Spleen (tissue), 11 donors: ENCODE data around the gene CARD19. TPM values are rescaled to one million over a fixed set of nuclear protein-coding genes. Genes with fewer than 3 reads are reported as not detected.

Experiments
- DNase-seq: peaks from one replicate; pipeline ENCODE4 v3.0.0-alpha.2; 2020
- H3K27ac ChIP-seq, 8 donors: fragments of 200-600 bp; sonication (generic) in 7 of 8; 1 replicate in 4 of 8; 2 replicates in 4 of 8; pipeline versions ENCODE4 v1.5.0 to v1.8.0; 2016 to 2021; ENCODE audit warnings: inconsistent platforms in 4 of 8, mild to moderate bottlenecking in 4 of 8, moderate library complexity in 1 of 8
- H3K27me3 ChIP-seq, 7 donors: fragments of 200-600 bp; sonication (generic) in 6 of 7; replicated peaks in 1 of 7; 1 replicate in 4 of 7; 2 replicates in 3 of 7; pipeline versions ENCODE4 v1.5.0 to v1.8.0; 2016 to 2021; ENCODE audit warnings: inconsistent platforms in 3 of 7, mild to moderate bottlenecking in 1 of 7
- H3K36me3 ChIP-seq, 6 donors: fragments of 200-600 bp; sonication (generic) in 5 of 6; 1 replicate in 4 of 6; 2 replicates in 2 of 6; pipeline versions ENCODE4 v1.5.0 to v1.8.0; 2016 to 2021; ENCODE audit warnings: inconsistent platforms in 2 of 6
- H3K4me1 ChIP-seq, 6 donors: fragments of 200-600 bp; sonication (generic) in 5 of 6; 1 replicate in 3 of 6; 2 replicates in 3 of 6; pipeline versions ENCODE4 v1.5.0 to v1.8.0; 2016 to 2021; ENCODE audit warnings: inconsistent platforms in 3 of 6
- H3K4me3 ChIP-seq, 8 donors: fragments of 200-600 bp; sonication (generic) in 7 of 8; 1 replicate in 4 of 8; 2 replicates in 4 of 8; pipeline versions ENCODE4 v1.5.0 to v1.8.0; 2016 to 2021; ENCODE audit warnings: inconsistent platforms in 4 of 8, mild to moderate bottlenecking in 4 of 8, moderate library complexity in 2 of 8
- H3K9me3 ChIP-seq, 8 donors: fragments of 200-600 bp; sonication (generic) in 7 of 8; 1 replicate in 4 of 8; 2 replicates in 4 of 8; pipeline versions ENCODE4 v1.5.0 to v1.8.0; 2016 to 2021; ENCODE audit warnings: inconsistent platforms in 4 of 8
- CTCF ChIP-seq, 11 experiments: fragments of 200-600 bp in 7 of 11; fragments of 450-650 bp in 4 of 11; sonication (generic) in 4 of 11; IDR thresholded peaks in 8 of 11; conservative IDR thresholded peaks in 3 of 11; 1 replicate in 7 of 11; 2 replicates in 4 of 11; pipeline versions ENCODE4 v1.4.0 to v1.8.0; 2016 to 2021; ENCODE audit warnings: antibody characterized with exemption in 11 of 11, inconsistent platforms in 4 of 11, mild to moderate bottlenecking in 1 of 11
- POLR2A ChIP-seq, 3 donors: fragments of 450-650 bp; IDR thresholded peaks; one replicate each; pipeline ENCODE4 v1.5.1; 2017; ENCODE audit warnings: antibody characterized with exemption in 3 of 3, mild to moderate bottlenecking in 1 of 3
- POLR2AphosphoS5 ChIP-seq, 3 donors: sonication (generic); formaldehyde crosslinking; IDR thresholded peaks; one replicate each; pipeline ENCODE4 v1.5.1; 2017; ENCODE audit warnings: antibody characterized with exemption in 3 of 3
- WGBS, 5 donors: extraction: QIAGEN DNeasy Blood & Tissue Kit in 3 of 5; methylation state at CpG; one replicate each; pipeline versions ENCODE4 v1.1.5 to v1.1.7; 2013 to 2018; 5-methylcytosine and 5-hydroxymethylcytosine counted together
- intact Hi-C: fragments of 100-400 bp; cut with DNase I; formaldehyde crosslinking; loops from one replicate; pipeline ENCODE4 v1.15.0; 2023; ENCODE audit warnings: low total_unique reads
- polyA plus RNA-seq, 3 donors: library from polyadenylated mRNA; stranded (reverse); fragments of 200-250 nt; gene quantifications; one replicate each; pipeline ENCODE4 v1.2.1, GENCODE V29; 2013
- total RNA-seq, 7 donors: library from RNA; depleted of rRNA in 3 of 7; stranded (reverse); fragments of >200 nt in 3 of 7; fragmentation: NEBNext Ultra II Directional in 4 of 7; extraction: Animal tissue kit (Norgen Biotek cat#: 25700) in 4 of 7; gene quantifications; one replicate each; pipeline versions ENCODE4 v1.1.0 to v1.2.1, GENCODE V29; 2016 to 2021
- donor health status: healthy with polysubstance abuse.
- donor health status: DM: no; HTN: no; CAD: no; lungs with moderate emphysema.
- donor health status: DM: no; HTN: no; CAD: no.
- donor health status: Bipolar disorder and iron deficiency.
- donor health status: healthy.
- donor health status: DM: no; HTN: no; CAD: no.
- donor health status: DM: yes; HTN: yes; CAD: no.

The CARD19 gene
- total and polyA plus RNA-seq, 10 donors: 21.7 to 78.8 (median 39.2) TPM

GRCh38 chr9:93132287-93132927, 36.4 kb downstream of the CARD19 start:
- peak; percentile 84 for DNase-seq
- 47 to 63% (median 53%) methylated on average over 10 to 12 of the region's 12 CpGs for WGBS, 5 donors
- peaks cover 0 to 17% (median 0%) of the 10 kb centered on the region in 6 donors for H3K36me3 ChIP-seq
- no peaks in the 10 kb centered on the region for H3K9me3 ChIP-seq
- H3K4me1 ChIP-seq: peaks cover 64 to 95% (median 80%) of the 10 kb centered on the region in 6 donors
- TF ChIP-seq POLR2AphosphoS5 (IDR thresholded peaks at IDR 0.05): peak in 1 of 3 donors; percentile 37
- TF ChIP-seq POLR2A (IDR thresholded peaks at IDR 0.05): no peak
- H3K4me3 ChIP-seq: peak overlapping the region in 7 of 8 donors; percentile 54 to 97 (median 80)
- peak overlapping the region; percentile 86 to 98 (median 92) for H3K27ac ChIP-seq
- intact Hi-C loops: no loop called here
- no peaks in the 10 kb centered on the region for H3K27me3 ChIP-seq

- Histone ChIP-seq H3K27ac (peak overlapping the region; percentile 86 to 98 (median 92)), H3K36me3 (peaks cover 0 to 14% (median 0%) of the 10 kb centered on the region in 6 donors), H3K27me3 (no peaks in the 10 kb centered on the region), H3K9me3 (no peaks in the 10 kb centered on the region), H3K4me1 (peaks cover 57 to 95% (median 79%) of the 10 kb centered on the region in 6 donors), H3K4me3 (peak overlapping the region; percentile 54 to 97 (median 80))
- peak; percentile 86 for DNase-seq
- intact Hi-C loops: no loop called here
- WGBS, 5 donors: 16 to 45% (median 30%) methylated on average over 12 to 21 of the region's 21 CpGs
- TF ChIP-seq POLR2A (IDR thresholded peaks at IDR 0.05): no peak
- no peak for TF ChIP-seq CTCF (IDR thresholded peaks at IDR 0.05 in 8 of 11, conservative IDR thresholded peaks at IDR 0.05 in 3 of 11)
- no peak for TF ChIP-seq POLR2AphosphoS5 (IDR thresholded peaks at IDR 0.05)
These were observed 37.1 kb downstream of the CARD19 start for GRCh38 chr9:93132946-93133680.

GRCh38 chr9:93133681-93134014, 37.6 kb downstream of the CARD19 start:
- 0 to 2% (median 1%) methylated on average over 11 to 34 of the region's 34 CpGs for WGBS, 5 donors
- Histone ChIP-seq H3K4me3 (peak overlapping the region; percentile 54 to 97 (median 80)), H3K4me1 (peaks cover 52 to 94% (median 78%) of the 10 kb centered on the region in 6 donors), H3K36me3 (peaks cover 0 to 9% (median 0%) of the 10 kb centered on the region in 6 donors), H3K27me3 (no peaks in the 10 kb centered on the region), H3K27ac (peak overlapping the region; percentile 86 to 98 (median 92)), H3K9me3 (peaks cover 0 to 4% (median 1%) of the 10 kb centered on the region in 8 donors)
- intact Hi-C loops: no loop called here
- TF ChIP-seq POLR2A (IDR thresholded peaks at IDR 0.05) (peak in 1 of 3 donors; percentile 25), POLR2AphosphoS5 (IDR thresholded peaks at IDR 0.05) (peak; percentile 74 to 87 (median 85)), CTCF (IDR thresholded peaks at IDR 0.05 in 8 of 11, conservative IDR thresholded peaks at IDR 0.05 in 3 of 11) (no peak)
- peak; percentile 92 for DNase-seq

- H3K27ac ChIP-seq: peak within 1 kb of the TSS; percentile 86 to 98 (median 92)
- peaks cover 47 to 89% (median 73%) of the 10 kb centered on the region in 6 donors for H3K4me1 ChIP-seq
- WGBS, 5 donors: 0 to 1% (median 0%) methylated on average over 23 to 78 of the region's 78 CpGs
- intact Hi-C loops: no loop called here
- peaks cover 0 to 9% (median 0%) of the 10 kb centered on the region in 6 donors for H3K36me3 ChIP-seq
- peak within 1 kb of the TSS; percentile 54 to 97 (median 80) for H3K4me3 ChIP-seq
- H3K9me3 ChIP-seq: peaks cover 0 to 5% (median 1%) of the 10 kb centered on the region in 8 donors
- H3K27me3 ChIP-seq: no peaks in the 10 kb centered on the region
- peak; percentile 95 for DNase-seq
- TF ChIP-seq POLR2AphosphoS5 (IDR thresholded peaks at IDR 0.05): peak; percentile 83 to 87 (median 84)
- TF ChIP-seq CTCF (IDR thresholded peaks at IDR 0.05 in 8 of 11, conservative IDR thresholded peaks at IDR 0.05 in 3 of 11): peak in 3 of 11 experiments; percentile 20 to 24 (median 23)
- TF ChIP-seq POLR2A (IDR thresholded peaks at IDR 0.05): peak in 1 of 3 donors; percentile 53
These were observed 38.2 kb downstream of the CARD19 start, which contains the start of gene NINJ1 for GRCh38 chr9:93134015-93134739. NINJ1 (minus strand) TSS chr9:93134251; CDS start chr9:93134217, 34 bp downstream.
